Type B pancreatic cell (in vitro differentiated cells): ENCODE results near the gene SPATA6L. TPM values are rescaled to one million over a fixed set of nuclear protein-coding genes. Genes with fewer than 3 reads are reported as not detected.

Experiments used
- DNase-seq: peaks from one replicate; pipeline ENCODE4 v3.0.0; 2021; ENCODE audit warnings: mixed read lengths; ENCODE audit not compliant: unreplicated experiment; ENCODE audit errors: extremely low spot score
- H3K27ac Mint-ChIP-seq: 2 replicates; pipeline ENCODE4 v1.8.0; 2021; ENCODE audit warnings: mild to moderate bottlenecking, mixed read lengths
- H3K27me3 Mint-ChIP-seq: 2 replicates; pipeline ENCODE4 v1.8.0; 2021; ENCODE audit warnings: mixed read lengths
- H3K36me3 Mint-ChIP-seq: 2 replicates; pipeline ENCODE4 v1.8.0; 2021; ENCODE audit warnings: mixed read lengths
- H3K4me1 Mint-ChIP-seq: one replicate; pipeline ENCODE4 v1.8.0; 2021; ENCODE audit warnings: mixed read lengths; ENCODE audit not compliant: unreplicated experiment
- H3K4me3 Mint-ChIP-seq: 2 replicates; pipeline ENCODE4 v1.8.0; 2021; ENCODE audit warnings: mild to moderate bottlenecking, mixed read lengths
- H3K9me3 Mint-ChIP-seq: 2 replicates; pipeline ENCODE4 v1.8.0; 2021; ENCODE audit warnings: mixed read lengths
- CTCF ChIP-seq: fragments of 200-600 bp; sonication (generic); conservative IDR thresholded peaks from 2 replicates; pipeline ENCODE4 v1.5.0; 2021; ENCODE audit warnings: antibody characterized with exemption, mild to moderate bottlenecking
- total RNA-seq: library from RNA; stranded (reverse); gene quantifications from 2 replicates; pipeline ENCODE4 v1.2.1, GENCODE V29; 2021; ENCODE audit warnings: low replicate concordance

The SPATA6L gene
- total RNA-seq, 1 donor from 2014 or later: 3.0 TPM

GRCh38 chr9:4569101-4569500 is 97.2 kb downstream of the SPATA6L start:
- DNase-seq: no peak
- H3K27ac Mint-ChIP-seq: no peak overlapping the region
- TF ChIP-seq CTCF: no peak
- H3K36me3 Mint-ChIP-seq: peaks cover 5% of the 10 kb centered on the region
- H3K27me3 Mint-ChIP-seq: no peaks in the 10 kb centered on the region
- H3K9me3 Mint-ChIP-seq: peaks cover 4% of the 10 kb centered on the region
- peaks cover 13% of the 10 kb centered on the region for H3K4me1 Mint-ChIP-seq
- H3K4me3 Mint-ChIP-seq: no peak overlapping the region

- peaks cover 4% of the 10 kb centered on the region for H3K9me3 Mint-ChIP-seq
- H3K27ac Mint-ChIP-seq: no peak overlapping the region
- no peaks in the 10 kb centered on the region for H3K27me3 Mint-ChIP-seq
- no peak for DNase-seq
- peaks cover 5% of the 10 kb centered on the region for H3K36me3 Mint-ChIP-seq
- H3K4me3 Mint-ChIP-seq: no peak overlapping the region
- no peak for TF ChIP-seq CTCF
- H3K4me1 Mint-ChIP-seq: peaks cover 7% of the 10 kb centered on the region
Measured at GRCh38 chr9:4567601-4568000, 98.7 kb downstream of the SPATA6L start.

- Mint-ChIP-seq H3K27me3 (no peaks in the 10 kb centered on the region), H3K36me3 (peaks cover 5% of the 10 kb centered on the region), H3K9me3 (peaks cover 4% of the 10 kb centered on the region), H3K27ac (no peak overlapping the region), H3K4me1 (peaks cover 7% of the 10 kb centered on the region), H3K4me3 (no peak overlapping the region)
- TF ChIP-seq CTCF: no peak
- DNase-seq: no peak
Measured at GRCh38 chr9:4566806-4567205, 99.5 kb downstream of the SPATA6L start.

GRCh38 chr9:4563105-4563504 is 103.2 kb downstream of the SPATA6L start:
- no peak for DNase-seq
- no peak for TF ChIP-seq CTCF
- no peaks in the 10 kb centered on the region for H3K27me3 Mint-ChIP-seq
- H3K9me3 Mint-ChIP-seq: peaks cover 4% of the 10 kb centered on the region
- no peak overlapping the region for H3K4me3 Mint-ChIP-seq
- H3K36me3 Mint-ChIP-seq: peaks cover 5% of the 10 kb centered on the region
- H3K4me1 Mint-ChIP-seq: peaks cover 7% of the 10 kb centered on the region
- no peak overlapping the region for H3K27ac Mint-ChIP-seq

- Mint-ChIP-seq H3K27ac (no peak overlapping the region), H3K36me3 (no peaks in the 10 kb centered on the region), H3K4me3 (no peak overlapping the region), H3K9me3 (no peaks in the 10 kb centered on the region), H3K27me3 (no peaks in the 10 kb centered on the region), H3K4me1 (peaks cover 5% of the 10 kb centered on the region)
- TF ChIP-seq CTCF: no peak
- no peak for DNase-seq
Measured at GRCh38 chr9:4559261-4560182, 106.8 kb downstream of the SPATA6L start.
